SK-N-MC (cell line): Measurements from ENCODE around the gene HMGXB4.

Source experiments
- EZH2 ChIP-seq: fragments of 200-600 bp; sonication (generic); IDR thresholded peaks from one replicate; pipeline ENCODE4 v1.6.1; 2017; ENCODE audit warnings: antibody characterized with exemption
- POLR2AphosphoS5 ChIP-seq: IDR thresholded peaks from 2 replicates; pipeline ENCODE4 v1.6.1; 2012; ENCODE audit warnings: mild to moderate bottlenecking, low read depth, low read length, borderline replicate concordance

DNA sequence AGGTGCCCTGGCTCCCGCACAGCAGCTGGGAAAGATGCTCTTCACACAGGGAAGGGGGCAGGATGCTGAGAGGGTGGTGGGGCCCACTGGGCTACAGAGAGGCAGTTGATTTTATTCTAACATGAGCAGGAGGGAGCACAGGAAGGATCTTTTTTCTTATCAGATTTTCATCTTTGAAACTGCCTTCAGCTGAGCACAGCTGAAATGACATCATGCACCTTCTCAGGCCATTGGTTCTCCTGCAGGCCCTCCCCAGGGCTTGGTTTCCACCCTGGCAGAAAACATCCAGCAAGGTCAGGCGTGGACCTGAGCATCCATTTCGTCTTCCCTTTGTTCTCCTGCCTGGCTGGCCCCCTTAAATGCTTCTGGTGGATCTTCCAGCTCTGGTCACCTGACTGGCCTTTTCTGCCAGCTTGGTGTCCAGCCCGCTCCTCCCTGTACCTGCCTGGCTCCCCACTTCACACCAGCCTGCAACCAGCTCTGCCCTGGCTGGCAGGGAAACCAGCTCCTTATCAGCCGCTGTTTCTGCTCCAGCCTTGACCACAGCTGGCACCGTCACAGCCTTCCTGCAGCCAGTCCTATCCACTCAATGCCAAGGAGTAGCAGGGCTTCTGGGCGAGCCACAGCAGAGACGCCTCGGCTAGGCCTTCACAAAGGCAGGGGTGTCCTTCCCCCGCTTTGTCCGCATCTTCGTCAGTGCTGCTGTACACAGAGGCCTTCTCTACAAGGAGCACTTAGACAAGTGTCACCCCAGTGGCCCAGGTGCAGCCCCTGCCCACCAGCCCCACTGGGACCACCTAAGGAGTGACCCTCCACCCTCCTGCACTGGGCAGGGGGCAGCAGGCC is 78.9 kb downstream of the HMGXB4 start:
- TF ChIP-seq EZH2 (no peak), POLR2AphosphoS5 (no peak)
